GM19099 (cell line): Measurements from ENCODE around the gene ABCA13.

Source experiments
- POLR2A ChIP-seq: IDR thresholded peaks from 3 replicates; pipeline ENCODE4 v1.6.1; 2011; ENCODE audit warnings: low read depth; ENCODE audit not compliant: insufficient read length; ENCODE audit errors: extremely low read depth

The ABCA13 gene

DNA sequence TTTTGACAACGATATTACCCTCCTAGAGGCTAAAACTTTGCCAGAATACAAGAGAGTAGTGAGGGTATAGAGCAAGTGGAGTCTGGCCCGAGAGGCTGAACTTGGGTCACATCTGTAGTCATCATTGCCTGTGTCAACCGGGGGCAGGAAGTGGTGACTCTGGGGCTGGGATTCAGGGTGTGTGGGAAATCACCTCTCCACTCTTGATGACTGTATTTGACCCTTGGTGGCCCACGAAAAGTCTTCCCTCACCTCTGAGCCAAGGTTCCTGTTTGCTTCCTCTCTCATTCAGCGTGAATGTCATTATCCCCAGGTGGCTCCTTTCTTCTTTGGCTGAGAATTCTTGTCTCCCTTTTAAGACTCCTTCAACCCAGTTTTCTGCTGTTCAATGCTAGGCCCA, 240.4 kb downstream of the ABCA13 start:
- TF ChIP-seq POLR2A: no peak

- TF ChIP-seq POLR2A: no peak
Measured at GRCh38 chr7:48414011-48414732, 242.9 kb downstream of the ABCA13 start.

DNA sequence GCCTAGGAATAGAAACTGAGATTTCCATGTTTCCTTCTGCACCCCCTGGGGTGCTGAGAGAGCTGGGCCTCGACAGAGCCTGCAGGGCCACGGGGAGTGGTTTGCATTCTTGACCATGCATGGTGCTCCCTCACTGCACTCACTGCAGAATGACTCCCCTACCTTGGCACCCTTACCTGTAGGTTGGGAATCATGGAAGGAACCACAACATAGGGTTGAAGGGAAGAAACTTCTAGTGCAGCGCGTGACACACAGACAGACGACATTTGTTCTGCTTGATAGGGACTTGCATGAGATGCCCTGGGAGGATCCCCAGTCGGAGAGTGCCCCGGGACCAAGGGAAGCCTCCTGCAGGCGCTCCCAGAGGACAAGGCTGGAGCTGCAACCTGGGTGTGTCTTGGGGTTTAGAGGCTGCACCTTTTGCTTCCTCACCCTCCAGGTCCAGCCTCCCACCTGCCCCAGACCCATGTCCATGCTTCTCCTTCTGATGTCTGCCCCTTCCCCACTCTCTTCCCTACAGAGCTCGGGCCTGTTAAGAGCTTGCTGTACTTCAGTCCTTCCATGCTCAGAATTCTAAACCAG, 245.2 kb downstream of the ABCA13 start:
- TF ChIP-seq POLR2A: no peak

DNA sequence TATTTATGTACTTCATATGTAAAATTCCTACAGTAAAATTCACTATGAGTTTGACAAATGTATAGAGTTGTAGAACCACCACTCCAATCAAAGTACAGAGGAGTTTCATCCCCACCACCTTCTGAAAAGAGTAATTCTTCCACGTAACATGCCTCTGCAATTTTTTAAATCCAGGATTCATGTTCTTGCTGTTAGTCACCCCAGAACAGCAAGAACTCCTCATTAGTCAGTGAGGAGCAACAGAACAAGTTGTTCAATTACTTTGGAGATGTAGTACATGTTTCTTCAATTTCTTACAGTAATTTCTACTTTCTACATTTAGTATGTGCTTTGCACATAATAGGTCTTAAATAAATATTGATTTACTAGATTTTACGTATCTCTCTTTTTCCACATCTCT, 248.1 kb downstream of the ABCA13 start:
- TF ChIP-seq POLR2A: no peak

DNA sequence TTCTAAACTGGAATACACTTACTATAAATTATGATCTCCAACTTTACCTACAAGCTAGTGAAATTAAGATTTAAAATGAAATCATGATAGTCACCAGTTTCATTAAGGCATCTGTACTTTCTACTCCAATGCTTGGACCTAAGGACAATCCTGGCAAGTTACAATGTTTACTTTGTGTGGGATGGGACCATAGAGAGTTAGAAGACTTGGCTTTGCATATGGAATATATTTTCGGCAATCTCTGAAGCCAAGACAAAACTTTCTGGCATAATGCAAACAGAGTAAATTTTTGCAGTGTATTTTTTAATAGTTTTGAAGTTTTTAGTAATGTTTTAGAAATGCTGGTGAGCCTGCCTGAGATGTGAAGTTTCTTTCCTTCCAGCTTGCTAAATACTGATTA, 248.9 kb downstream of the ABCA13 start:
- TF ChIP-seq POLR2A: no peak

- TF ChIP-seq POLR2A: no peak
Measured at GRCh38 chr7:48421357-48421756, 250.1 kb downstream of the ABCA13 start.

DNA sequence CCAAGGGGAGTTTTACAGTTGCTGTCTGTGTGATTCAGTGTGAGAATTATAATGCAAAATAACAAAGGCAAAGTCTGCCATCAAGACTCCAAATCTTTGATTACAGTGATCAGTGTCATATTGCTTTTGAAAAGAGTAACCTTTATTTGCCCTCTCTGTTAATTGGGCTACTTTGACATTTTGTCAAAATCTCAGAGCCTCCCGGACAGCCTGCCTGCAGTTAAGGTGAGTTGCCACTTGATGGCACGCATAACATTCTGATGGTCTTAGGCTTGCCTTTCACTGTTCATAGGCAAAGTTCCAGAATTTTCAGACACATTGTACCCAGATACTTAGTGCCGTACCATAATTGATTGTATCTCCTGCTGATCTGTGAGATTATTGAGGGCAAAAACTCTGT, 253.5 kb downstream of the ABCA13 start:
- TF ChIP-seq POLR2A: no peak

GRCh38 chr7:48426331-48426965, 255.2 kb downstream of the ABCA13 start:
- no peak for TF ChIP-seq POLR2A

- TF ChIP-seq POLR2A: no peak
Measured at GRCh38 chr7:48426966-48427555, 255.8 kb downstream of the ABCA13 start.

- TF ChIP-seq POLR2A: no peak
Measured at GRCh38 chr7:48427671-48428070, 256.4 kb downstream of the ABCA13 start.

GRCh38 chr7:48428091-48428684, 256.9 kb downstream of the ABCA13 start:
- TF ChIP-seq POLR2A: no peak

- no peak for TF ChIP-seq POLR2A
Measured at GRCh38 chr7:48429117-48429516, 257.9 kb downstream of the ABCA13 start.

DNA sequence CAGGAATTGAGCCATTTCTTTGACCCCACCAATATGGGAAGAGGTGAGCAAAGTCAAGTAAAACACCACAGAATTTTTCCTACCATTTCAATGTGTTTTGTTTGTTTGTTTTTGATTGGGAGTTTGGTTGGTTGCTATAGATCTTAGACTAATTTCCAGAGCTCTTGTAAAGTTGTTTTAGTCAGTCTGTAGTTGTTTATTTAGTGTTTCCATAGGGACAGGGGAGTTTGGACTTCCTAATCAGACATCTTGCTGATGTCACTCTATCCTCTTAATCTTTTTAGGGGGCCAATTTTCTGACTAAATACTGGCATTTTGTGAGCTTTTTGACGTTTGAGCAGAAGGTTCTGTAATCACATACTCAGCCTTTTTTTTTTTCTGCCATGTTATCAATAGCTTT, 266.9 kb downstream of the ABCA13 start:
- TF ChIP-seq POLR2A: no peak

- no peak for TF ChIP-seq POLR2A
Measured at GRCh38 chr7:48441848-48442492, 270.7 kb downstream of the ABCA13 start.

GRCh38 chr7:48443051-48443450, 271.8 kb downstream of the ABCA13 start:
- TF ChIP-seq POLR2A: no peak
